Keratinocyte (primary cell): ENCODE results near the gene RANBP17. TPM values are rescaled to one million over a fixed set of nuclear protein-coding genes. Genes with fewer than 3 reads are reported as not detected.

Experiments used
- DNase-seq: peaks from one replicate; pipeline ENCODE4 v3.0.0-alpha.2; 2011; ENCODE audit warnings: low read depth, missing footprints, low spot score
- FAIRE-seq: peaks from 2 replicates; lab custom pipeline; 2011; peaks lifted over from hg19 to GRCh38; lab: Jason Lieb, UNC
- H2AFZ ChIP-seq: 2 replicates; pipeline ENCODE4 v1.6.0; 2012; ENCODE audit warnings: low read length, control low read depth, inconsistent platforms; ENCODE audit not compliant: control insufficient read depth
- H3K27ac ChIP-seq: 2 replicates; pipeline ENCODE4 v1.5.1; 2011; ENCODE audit warnings: low read length; ENCODE audit not compliant: control insufficient read depth, insufficient read depth
- H3K27me3 ChIP-seq: 3 replicates; pipeline ENCODE4 v1.6.0; 2011; ENCODE audit warnings: low read length; ENCODE audit not compliant: control insufficient read depth, insufficient read depth; ENCODE audit errors: extremely low read depth
- H3K36me3 ChIP-seq, 2 experiments: 2 replicates in 1 of 2; 3 replicates in 1 of 2; pipeline ENCODE4 v1.5.1; 2011; ENCODE audit warnings: low read length in 2 of 2, mild to moderate bottlenecking in 1 of 2; ENCODE audit not compliant: control insufficient read depth in 2 of 2, insufficient read depth in 2 of 2; ENCODE audit errors: extremely low read depth in 1 of 2
- H3K4me1 ChIP-seq: 3 replicates; pipeline ENCODE4 v1.5.1; 2011; ENCODE audit warnings: low read length; ENCODE audit not compliant: control insufficient read depth, insufficient read depth; ENCODE audit errors: extremely low read depth
- H3K4me2 ChIP-seq: 3 replicates; pipeline ENCODE4 v1.6.0; 2011; ENCODE audit warnings: low read depth, low read length; ENCODE audit not compliant: control insufficient read depth, insufficient read depth; ENCODE audit errors: extremely low read depth
- H3K4me3 ChIP-seq, 3 experiments: fragments of 200-600 bp in 1 of 3; sonication (generic) in 1 of 3; 2 replicates in 2 of 3; 3 replicates in 1 of 3; pipeline ENCODE4 v1.5.1; 2011 to 2016; ENCODE audit warnings: low read length in 3 of 3, mild to moderate bottlenecking in 3 of 3, control low read depth in 2 of 3, inconsistent platforms in 1 of 3, low read depth in 1 of 3, mixed read lengths in 1 of 3, mixed run types in 1 of 3, moderate library complexity in 1 of 3; ENCODE audit not compliant: control insufficient read depth in 2 of 3, insufficient read depth in 2 of 3; ENCODE audit errors: extremely low read depth in 1 of 3
- H3K79me2 ChIP-seq: 2 replicates; pipeline ENCODE4 v1.6.0; 2012; ENCODE audit warnings: low read length; ENCODE audit not compliant: control insufficient read depth, insufficient read depth
- H3K9ac ChIP-seq: 3 replicates; pipeline ENCODE4 v1.6.0; 2011; ENCODE audit warnings: low read length; ENCODE audit not compliant: control insufficient read depth, insufficient read depth; ENCODE audit errors: extremely low read depth
- H3K9me1 ChIP-seq: 3 replicates; pipeline ENCODE4 v1.6.0; 2011; ENCODE audit warnings: low read length; ENCODE audit not compliant: control insufficient read depth, insufficient read depth; ENCODE audit errors: extremely low read depth
- H3K9me3 ChIP-seq: 2 replicates; pipeline ENCODE4 v1.5.1; 2012; ENCODE audit warnings: low read depth, low read length; ENCODE audit not compliant: control insufficient read depth
- H4K20me1 ChIP-seq: 3 replicates; pipeline ENCODE4 v1.6.0; 2011; ENCODE audit warnings: low read length; ENCODE audit not compliant: control insufficient read depth, insufficient read depth; ENCODE audit errors: extremely low read depth
- EZH2 ChIP-seq: IDR thresholded peaks from one replicate; pipeline ENCODE4 v1.6.1; 2012; ENCODE audit warnings: inconsistent platforms, mild to moderate bottlenecking, low read length, moderate library complexity
- dilution Hi-C: fragments of 300-500 bp; cut with MboI; formaldehyde crosslinking; loops from one replicate; pipeline ENCODE4 v1.7.0; 2020; ENCODE audit warnings: low sequenced_read_pairs; ENCODE audit not compliant: extremely low pct_ligation_motif_present
- polyA plus RNA-seq, 5 experiments: library from polyadenylated mRNA; depleted of rRNA in 3 of 5; stranded (reverse) in 3 of 5; stranded (forward) in 1 of 5; unstranded in 1 of 5; fragments of >200 nt; gene quantifications; 1 replicate in 1 of 5; 2 replicates in 3 of 5; 3 replicates in 1 of 5; pipeline versions ENCODE4 v1.2.1 to v1.2.3, GENCODE V29; 2011 to 2012; ENCODE audit warnings: missing spikeins in 2 of 5, low read depth in 1 of 5, low replicate concordance in 1 of 5
- TF ChIP-seq, protein P1 (sequence below), 3 experiments: IDR thresholded peaks in 1 of 3; conservative IDR thresholded peaks in 1 of 3; optimal IDR thresholded peaks in 1 of 3; 2 replicates in 2 of 3; 3 replicates in 1 of 3; pipeline versions ENCODE3 to v1.5.1; 2011; ENCODE audit warnings: low read length in 3 of 3, mild to moderate bottlenecking in 3 of 3, moderate library complexity in 2 of 3, control low read depth in 1 of 3, inconsistent platforms in 1 of 3; ENCODE audit not compliant: insufficient read depth in 2 of 3; ENCODE audit errors: extremely low read depth in 1 of 3

RANBP17 gene
- polyA plus RNA-seq, 1 donor (not counting 4 experiments of a cell fraction or from before 2014, with no cell fraction given) = 0.97 TPM

DNA sequence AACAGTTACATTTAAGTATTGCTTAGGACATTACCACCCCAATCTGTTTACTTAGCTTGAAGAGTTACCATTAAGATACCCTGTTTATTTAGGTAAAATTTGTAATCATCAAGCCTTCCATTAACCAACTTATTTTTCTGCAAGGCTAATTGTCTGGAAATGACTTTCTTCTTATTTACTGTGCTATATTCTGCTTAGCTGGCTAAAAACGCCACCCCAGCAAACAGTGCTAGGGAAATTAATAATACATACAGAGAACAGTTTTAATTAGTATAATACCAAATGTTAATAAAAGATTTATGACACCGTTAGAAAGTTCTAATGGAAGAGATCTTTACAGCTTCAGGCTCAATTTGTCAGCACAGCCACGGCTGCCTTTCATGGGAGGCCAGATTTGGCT is 461.2 kb downstream of the RANBP17 start:
- H3K9me1 ChIP-seq = no peaks in the 10 kb centered on the region
- H3K9me3 ChIP-seq = no peaks in the 10 kb centered on the region
- no peaks in the 10 kb centered on the region for H3K4me1 ChIP-seq
- H3K79me2 ChIP-seq = no peaks in the 10 kb centered on the region
- no peak overlapping the region for H3K4me2 ChIP-seq
- dilution Hi-C loops = no loop called here
- TF ChIP-seq, protein P1, sequence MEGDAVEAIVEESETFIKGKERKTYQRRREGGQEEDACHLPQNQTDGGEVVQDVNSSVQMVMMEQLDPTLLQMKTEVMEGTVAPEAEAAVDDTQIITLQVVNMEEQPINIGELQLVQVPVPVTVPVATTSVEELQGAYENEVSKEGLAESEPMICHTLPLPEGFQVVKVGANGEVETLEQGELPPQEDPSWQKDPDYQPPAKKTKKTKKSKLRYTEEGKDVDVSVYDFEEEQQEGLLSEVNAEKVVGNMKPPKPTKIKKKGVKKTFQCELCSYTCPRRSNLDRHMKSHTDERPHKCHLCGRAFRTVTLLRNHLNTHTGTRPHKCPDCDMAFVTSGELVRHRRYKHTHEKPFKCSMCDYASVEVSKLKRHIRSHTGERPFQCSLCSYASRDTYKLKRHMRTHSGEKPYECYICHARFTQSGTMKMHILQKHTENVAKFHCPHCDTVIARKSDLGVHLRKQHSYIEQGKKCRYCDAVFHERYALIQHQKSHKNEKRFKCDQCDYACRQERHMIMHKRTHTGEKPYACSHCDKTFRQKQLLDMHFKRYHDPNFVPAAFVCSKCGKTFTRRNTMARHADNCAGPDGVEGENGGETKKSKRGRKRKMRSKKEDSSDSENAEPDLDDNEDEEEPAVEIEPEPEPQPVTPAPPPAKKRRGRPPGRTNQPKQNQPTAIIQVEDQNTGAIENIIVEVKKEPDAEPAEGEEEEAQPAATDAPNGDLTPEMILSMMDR (optimal IDR thresholded peaks at IDR 0.05 in 1 of 3, IDR thresholded peaks at IDR 0.05 in 1 of 3, conservative IDR thresholded peaks at IDR 0.05 in 1 of 3; ENCODE audit: extremely low read depth in 1 of 3, insufficient read depth in 2 of 3, low read length in 3 of 3) = no peak
- TF ChIP-seq EZH2 = no peak
- no peak overlapping the region for H2AFZ ChIP-seq
- FAIRE-seq = no peak
- H3K27me3 ChIP-seq = peaks cover 44% of the 10 kb centered on the region
- no peak overlapping the region for H3K9ac ChIP-seq
- H3K4me3 ChIP-seq = no peak overlapping the region
- no peaks in the 10 kb centered on the region for H3K36me3 ChIP-seq
- no peaks in the 10 kb centered on the region for H4K20me1 ChIP-seq
- no peak for DNase-seq
- H3K27ac ChIP-seq = no peak overlapping the region

DNA sequence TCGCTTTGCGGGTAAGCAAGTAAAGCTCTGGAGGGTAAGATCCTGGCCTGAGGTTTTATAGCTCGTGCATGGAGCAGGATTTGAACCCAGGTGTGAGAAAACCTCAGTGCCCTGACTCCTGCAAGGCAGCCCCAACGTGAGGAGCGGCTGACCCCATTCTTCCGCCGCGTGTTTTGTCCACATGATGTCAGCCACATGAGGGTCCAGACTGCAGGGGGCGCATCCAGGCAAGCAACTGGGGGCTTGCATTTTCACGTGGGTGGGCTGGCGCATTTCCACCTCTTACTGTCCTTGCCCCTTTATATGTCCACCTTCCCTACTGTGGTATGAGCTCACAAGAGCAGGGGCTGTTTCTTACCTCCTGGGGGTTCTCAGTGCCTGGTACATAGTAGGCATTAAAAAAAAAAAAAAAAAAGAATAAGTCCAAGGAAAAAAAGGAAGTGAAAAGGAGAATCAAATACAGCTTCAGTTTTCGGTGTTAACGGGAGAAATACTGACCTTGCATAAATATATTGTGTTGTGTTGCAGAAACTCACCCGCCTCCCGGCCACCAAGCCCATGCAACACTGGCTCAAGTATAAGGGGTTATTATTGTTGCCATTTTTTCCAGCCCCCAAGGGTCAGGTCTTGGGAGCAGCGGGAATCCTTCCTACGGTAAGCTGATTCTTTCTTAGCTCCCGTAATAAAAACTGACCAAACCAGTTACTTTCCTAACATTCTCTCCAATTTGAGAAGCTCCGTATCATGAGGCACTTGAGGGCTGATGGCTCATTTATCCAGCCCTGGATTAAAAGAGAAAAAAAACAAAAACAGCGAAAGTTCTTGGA is 462.2 kb downstream of the RANBP17 start:
- dilution Hi-C loops = no loop called here
- H3K4me1 ChIP-seq = no peaks in the 10 kb centered on the region
- no peak overlapping the region for H2AFZ ChIP-seq
- H3K79me2 ChIP-seq = no peaks in the 10 kb centered on the region
- no peaks in the 10 kb centered on the region for H4K20me1 ChIP-seq
- FAIRE-seq = no peak
- no peak for DNase-seq
- H3K9ac ChIP-seq = no peak overlapping the region
- no peaks in the 10 kb centered on the region for H3K36me3 ChIP-seq
- TF ChIP-seq EZH2 = no peak
- TF ChIP-seq, protein P1 (optimal IDR thresholded peaks at IDR 0.05 in 1 of 3, IDR thresholded peaks at IDR 0.05 in 1 of 3, conservative IDR thresholded peaks at IDR 0.05 in 1 of 3; ENCODE audit: extremely low read depth in 1 of 3, insufficient read depth in 2 of 3, low read length in 3 of 3) = no peak
- no peaks in the 10 kb centered on the region for H3K9me3 ChIP-seq
- H3K4me3 ChIP-seq = no peak overlapping the region
- no peak overlapping the region for H3K27ac ChIP-seq
- H3K9me1 ChIP-seq = no peaks in the 10 kb centered on the region
- H3K4me2 ChIP-seq = no peak overlapping the region
- H3K27me3 ChIP-seq = peaks cover 34% of the 10 kb centered on the region
